A549 (cell line): ENCODE measurements around the gene SH3PXD2A. TPM values are rescaled to one million over a fixed set of nuclear protein-coding genes. Genes with fewer than 3 reads are reported as not detected.

ENCODE experiments used
- ATAC-seq, 2 experiments: fragments of 200-7000 bp in 1 of 2; fragments of >200 bp in 1 of 2; cut with Nextera tagmentation in 1 of 2; cut with Tn5 transposase in 1 of 2; 3 replicates each; pipeline versions ENCODE4 v1.8.0 to v1.9.1; 2018 to 2020; ENCODE audit warnings: mild to moderate bottlenecking in 1 of 2, moderate library complexity in 1 of 2
- CTCF ChIA-PET: fragments of 300-600 bp; sonication (Branson Sonifier 250); formaldehyde crosslinking; extraction: SDS; loops from one replicate; lab custom pipeline; 2021; ENCODE audit warnings: antibody characterized with exemption, inconsistent platforms; lab: Yijun Ruan, JAX
- POLR2A ChIA-PET: fragments of 350-600 bp; formaldehyde crosslinking; extraction: SDS; loops from one replicate; lab custom pipeline; 2021; ENCODE audit warnings: antibody characterized with exemption, inconsistent platforms; lab: Yijun Ruan, JAX
- DNase-seq, 2 experiments: peaks; one replicate each; pipeline versions ENCODE4 v3.0.0 to v3.0.0-alpha.2; 2011 to 2016; ENCODE audit warnings: low read depth in 1 of 2, low spot score in 1 of 2
- FAIRE-seq: peaks from 2 replicates; lab custom pipeline; 2011; peaks lifted over from hg19 to GRCh38; lab: Jason Lieb, UNC
- H3K27ac ChIP-seq, 2 experiments: fragments of >200 bp; sonication (Bioruptor Twin); formaldehyde crosslinking; 3 replicates each; pipeline ENCODE4 v1.5.1; 2016 to 2017
- H3K4me1 ChIP-seq: fragments of >200 bp; sonication (Bioruptor Twin); formaldehyde crosslinking; 3 replicates; pipeline ENCODE4 v1.6.1; 2016
- H3K4me2 ChIP-seq: fragments of >200 bp; sonication (Bioruptor Twin); formaldehyde crosslinking; 3 replicates; pipeline ENCODE4 v1.6.1; 2016
- H3K4me3 ChIP-seq: fragments of >200 bp; sonication (Bioruptor Twin); formaldehyde crosslinking; 3 replicates; pipeline ENCODE4 v1.5.1; 2016
- H3K9me3 ChIP-seq: fragments of >200 bp; sonication (Bioruptor Twin); formaldehyde crosslinking; 3 replicates; pipeline ENCODE4 v1.6.1; 2016
- CBX8 ChIP-seq: fragments of 200-600 bp; sonication (generic); IDR thresholded peaks from 2 replicates; pipeline ENCODE4 v1.6.1; 2016
- CHD4 ChIP-seq: fragments of 200-600 bp; sonication (generic); IDR thresholded peaks from 2 replicates; pipeline ENCODE4 v1.6.1; 2016; ENCODE audit warnings: antibody characterized with exemption, mild to moderate bottlenecking, borderline replicate concordance
- EP300 ChIP-seq, 2 experiments: fragments of >200 bp; sonication (Bioruptor Twin); formaldehyde crosslinking; IDR thresholded peaks; 2 replicates in 1 of 2; 3 replicates in 1 of 2; pipeline ENCODE4 v1.6.1; 2016 to 2017
- FOSB ChIP-seq: fragments of 250-450 bp; sonication (Bioruptor Pico); IDR thresholded peaks from 2 replicates; pipeline ENCODE4 v1.5.0; 2020; ENCODE audit warnings: mild to moderate bottlenecking, moderate library complexity
- HOXA7 ChIP-seq: fragments of 250-450 bp; sonication (Bioruptor Pico); IDR thresholded peaks from 2 replicates; pipeline ENCODE4 v1.5.0; 2020; ENCODE audit warnings: mild to moderate bottlenecking, moderate library complexity
- HOXB5 ChIP-seq: fragments of 250-450 bp; sonication (Bioruptor Pico); IDR thresholded peaks from 2 replicates; pipeline ENCODE4 v1.5.0; 2020; ENCODE audit warnings: mild to moderate bottlenecking, moderate library complexity
- JUN ChIP-seq, 2 experiments: fragments of >200 bp; sonication (Bioruptor Twin); formaldehyde crosslinking; IDR thresholded peaks; 2 replicates in 1 of 2; 3 replicates in 1 of 2; pipeline ENCODE4 v1.6.1; 2016 to 2017
- KDM5A ChIP-seq: fragments of 200-600 bp; sonication (generic); IDR thresholded peaks from 2 replicates; pipeline ENCODE4 v1.6.1; 2016; ENCODE audit warnings: antibody characterized with exemption, mild to moderate bottlenecking
- MAFK ChIP-seq: fragments of 450-650 bp; IDR thresholded peaks from 2 replicates; pipeline ENCODE4 v1.6.1; 2014; ENCODE audit not compliant: partially characterized antibody
- MAZ ChIP-seq: fragments of 150-350 bp; IDR thresholded peaks from 2 replicates; pipeline ENCODE4 v1.6.1; 2014; ENCODE audit warnings: antibody characterized with exemption, low read depth, low read length, borderline replicate concordance
- NPAS2 ChIP-seq: fragments of 250-450 bp; sonication (Bioruptor Pico); IDR thresholded peaks from 2 replicates; pipeline ENCODE4 v1.8.0; 2022; ENCODE audit warnings: mild to moderate bottlenecking, moderate library complexity, borderline replicate concordance
- POLR2AphosphoS2 ChIP-seq: conservative IDR thresholded peaks from 2 replicates; pipeline ENCODE4 v1.6.1; 2012; ENCODE audit warnings: low read length, improper control_type of control experiment, inconsistent platforms
- RAD21 ChIP-seq, 2 experiments: fragments of >200 bp in 1 of 2; sonication (Bioruptor Twin) in 1 of 2; formaldehyde crosslinking in 1 of 2; IDR thresholded peaks in 1 of 2; conservative IDR thresholded peaks in 1 of 2; 2 replicates in 1 of 2; 3 replicates in 1 of 2; pipeline ENCODE4 v1.6.1; 2012 to 2018; ENCODE audit warnings: inconsistent platforms in 1 of 2
- RFX5 ChIP-seq: fragments of 450-650 bp; IDR thresholded peaks from 2 replicates; pipeline ENCODE4 v1.7.1; 2014; ENCODE audit warnings: antibody characterized with exemption, mild to moderate bottlenecking, moderate library complexity
- SMC3 ChIP-seq: fragments of >200 bp; sonication (Bioruptor Twin); formaldehyde crosslinking; IDR thresholded peaks from 3 replicates; pipeline ENCODE4 v1.6.1; 2018; ENCODE audit warnings: inconsistent platforms
- SREBF2 ChIP-seq: fragments of 450-650 bp; IDR thresholded peaks from 2 replicates; pipeline ENCODE4 v1.6.1; 2014; ENCODE audit warnings: mild to moderate bottlenecking, moderate library complexity
- TFCP2L1 ChIP-seq: fragments of 250-450 bp; sonication (Bioruptor Pico); IDR thresholded peaks from 2 replicates; pipeline ENCODE4 v1.5.0; 2021; ENCODE audit warnings: mild to moderate bottlenecking
- ZC3H11A ChIP-seq: fragments of 450-650 bp; IDR thresholded peaks from 2 replicates; pipeline ENCODE4 v1.6.1; 2014; ENCODE audit warnings: antibody characterized with exemption, mild to moderate bottlenecking
- ZNF302 ChIP-seq: fragments of 250-450 bp; sonication (Bioruptor Pico); IDR thresholded peaks from 2 replicates; pipeline ENCODE4 v1.9.0; 2021; ENCODE audit warnings: inconsistent platforms, mild to moderate bottlenecking, moderate library complexity
- WGBS: methylation state at CpG from one replicate; pipeline ENCODE4 v1.1.6; 2017; ENCODE audit errors: missing lambda C conversion rate; 5-methylcytosine and 5-hydroxymethylcytosine counted together
- polyA plus RNA-seq, 4 experiments: library from polyadenylated mRNA; depleted of rRNA in 3 of 4; stranded (reverse); fragments of >200 nt; fragmentation: RNase III in 1 of 4; extraction: RNeasy Plus Mini Kit Qiagen cat#74134 plus additional on column Dnase treatment in 1 of 4; gene quantifications; 2 replicates in 3 of 4; 3 replicates in 1 of 4; pipeline ENCODE4 v1.2.3, GENCODE V29; 2011 to 2017
- TF ChIP-seq, protein P1 (sequence below): IDR thresholded peaks from 2 replicates; pipeline ENCODE4 v1.6.1; 2012; ENCODE audit warnings: low read depth, borderline replicate concordance
- TF ChIP-seq, protein P2 (sequence below): fragments of 150-350 bp; IDR thresholded peaks from 2 replicates; pipeline ENCODE4 v1.6.1; 2014; ENCODE audit warnings: low read depth, mild to moderate bottlenecking, low read length
- TF ChIP-seq, protein P3 (sequence below): fragments of >200 bp; sonication (Bioruptor Twin); formaldehyde crosslinking; IDR thresholded peaks from 3 replicates; pipeline ENCODE4 v1.5.1; 2016

The SH3PXD2A gene
- polyA plus RNA-seq, 2 of the 4 experiments (the other 2 are of a cell fraction) = 2.4 to 3.9 TPM

DNA sequence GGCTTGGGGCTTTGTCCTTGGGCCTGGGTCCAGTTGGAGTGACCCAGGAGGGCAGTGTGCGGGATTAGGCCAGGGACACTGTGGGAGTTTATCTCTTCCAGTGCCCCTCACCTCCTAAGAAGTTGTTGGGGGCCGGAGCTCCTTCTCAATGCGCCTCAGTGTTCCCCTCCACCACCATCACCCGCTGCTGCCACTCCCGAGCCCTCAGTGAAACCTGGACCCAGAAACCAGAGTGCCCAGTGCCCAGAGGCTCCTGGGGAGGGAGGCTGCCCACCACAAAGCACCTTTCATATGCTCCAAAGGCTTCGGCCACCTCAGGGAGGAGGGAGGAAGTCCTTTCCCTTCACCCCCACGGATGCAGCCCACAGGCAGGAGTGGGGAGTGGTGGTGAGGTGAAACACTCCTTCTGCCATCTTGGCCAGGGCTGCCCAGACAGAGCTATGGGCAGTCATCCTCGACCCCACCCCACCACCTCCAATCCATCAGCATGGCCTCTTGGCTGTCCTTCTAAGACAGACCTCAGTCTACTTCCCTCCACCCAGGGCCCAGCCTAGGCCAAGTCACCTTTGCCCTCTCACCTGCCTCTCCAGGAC is 99.0 kb downstream of the SH3PXD2A start:
- ChIA-PET CTCF (interaction anchor here (0.8 to 3.5 kb wide), 4 partner anchors 15 to 96 kb away, joined by 3 to 23 read pairs (median 6); no protein-coding TSS in a partner anchor), POLR2A (no interaction called here)
- ATAC-seq = no peak
- H3K4me1 ChIP-seq = peaks cover 47% of the 10 kb centered on the region
- no peak overlapping the region for H3K4me2 ChIP-seq
- no peak for DNase-seq
- no peak overlapping the region for H3K4me3 ChIP-seq
- TF ChIP-seq HOXB5 (no peak), HOXA7 (CRISPR knock-in tag) (no peak), POLR2AphosphoS2 (no peak), SREBF2 (no peak), JUN (IDR thresholded peaks at IDR 0.05) (no peak), FOSB (CRISPR knock-in tag) (no peak), CBX8 (no peak), NPAS2 (CRISPR knock-in tag) (no peak), KDM5A (no peak), RFX5 (no peak)
- TF ChIP-seq, protein P1, sequence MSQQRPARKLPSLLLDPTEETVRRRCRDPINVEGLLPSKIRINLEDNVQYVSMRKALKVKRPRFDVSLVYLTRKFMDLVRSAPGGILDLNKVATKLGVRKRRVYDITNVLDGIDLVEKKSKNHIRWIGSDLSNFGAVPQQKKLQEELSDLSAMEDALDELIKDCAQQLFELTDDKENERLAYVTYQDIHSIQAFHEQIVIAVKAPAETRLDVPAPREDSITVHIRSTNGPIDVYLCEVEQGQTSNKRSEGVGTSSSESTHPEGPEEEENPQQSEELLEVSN = no peak
- no peak for FAIRE-seq
- H3K9me3 ChIP-seq = peaks cover 5% of the 10 kb centered on the region; the same call in 2 of the 3 replicates
- WGBS = 96% methylated on average over 8 of the region's 8 CpGs
- peak overlapping the region; percentile 92 to 94 for H3K27ac ChIP-seq

DNA sequence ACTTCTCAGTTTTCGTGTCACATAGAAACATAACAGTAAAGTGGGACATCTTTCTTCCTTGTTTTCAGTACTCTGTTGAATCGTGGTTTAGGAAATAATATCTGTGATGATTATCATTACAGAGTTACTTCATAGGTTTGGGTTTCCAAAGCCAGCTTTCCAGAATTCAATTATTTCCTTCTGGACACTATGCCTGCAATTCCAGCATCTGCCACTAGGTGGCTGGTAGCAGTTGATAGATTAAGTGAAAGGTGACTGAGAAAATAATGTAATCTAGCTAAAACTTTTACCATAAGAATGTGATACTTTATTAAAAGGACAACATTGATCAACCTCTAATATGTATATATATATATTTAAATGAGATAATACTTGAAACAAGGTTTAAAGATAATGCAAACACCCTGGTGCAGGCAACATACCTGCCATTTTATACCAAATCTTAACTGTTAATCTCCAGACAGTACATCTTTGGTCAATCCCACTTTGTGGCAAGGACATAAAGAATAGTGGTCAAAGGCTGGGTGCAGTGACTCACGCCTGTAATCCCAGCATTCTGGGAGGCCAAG is 102.6 kb downstream of the SH3PXD2A start:
- WGBS = 60% methylated on average over 3 of the region's 3 CpGs
- DNase-seq = peak in 1 of 2 experiments; percentile 35
- Histone ChIP-seq H3K9me3 (peaks cover 5% of the 10 kb centered on the region; the same call in 2 of the 3 replicates), H3K27ac (no peak overlapping the region), H3K4me3 (no peak overlapping the region), H3K4me2 (no peak overlapping the region), H3K4me1 (peaks cover 14% of the 10 kb centered on the region)
- no peak for FAIRE-seq
- POLR2A ChIA-PET = interaction anchor here (0.6 kb wide), 1 partner anchor 18 kb away, joined by 4 read pairs; no protein-coding TSS in a partner anchor
- no peak for ATAC-seq
- TF ChIP-seq CHD4 (no peak), SMC3 (peak; percentile 34; the same call in 1 of the 3 replicates), RFX5 (no peak), ZC3H11A (no peak), RAD21 (conservative IDR thresholded peaks at IDR 0.05 in 1 of 2, IDR thresholded peaks at IDR 0.05 in 1 of 2) (peak; percentile 19 to 20; a peak in 2 of 5 replicates), EP300 (IDR thresholded peaks at IDR 0.05) (no peak), ZNF302 (no peak), MAFK (no peak), MAZ (no peak), TFCP2L1 (CRISPR knock-in tag) (no peak)
- TF ChIP-seq, protein P2, sequence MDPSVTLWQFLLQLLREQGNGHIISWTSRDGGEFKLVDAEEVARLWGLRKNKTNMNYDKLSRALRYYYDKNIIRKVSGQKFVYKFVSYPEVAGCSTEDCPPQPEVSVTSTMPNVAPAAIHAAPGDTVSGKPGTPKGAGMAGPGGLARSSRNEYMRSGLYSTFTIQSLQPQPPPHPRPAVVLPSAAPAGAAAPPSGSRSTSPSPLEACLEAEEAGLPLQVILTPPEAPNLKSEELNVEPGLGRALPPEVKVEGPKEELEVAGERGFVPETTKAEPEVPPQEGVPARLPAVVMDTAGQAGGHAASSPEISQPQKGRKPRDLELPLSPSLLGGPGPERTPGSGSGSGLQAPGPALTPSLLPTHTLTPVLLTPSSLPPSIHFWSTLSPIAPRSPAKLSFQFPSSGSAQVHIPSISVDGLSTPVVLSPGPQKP = no peak
- TF ChIP-seq, protein P3, sequence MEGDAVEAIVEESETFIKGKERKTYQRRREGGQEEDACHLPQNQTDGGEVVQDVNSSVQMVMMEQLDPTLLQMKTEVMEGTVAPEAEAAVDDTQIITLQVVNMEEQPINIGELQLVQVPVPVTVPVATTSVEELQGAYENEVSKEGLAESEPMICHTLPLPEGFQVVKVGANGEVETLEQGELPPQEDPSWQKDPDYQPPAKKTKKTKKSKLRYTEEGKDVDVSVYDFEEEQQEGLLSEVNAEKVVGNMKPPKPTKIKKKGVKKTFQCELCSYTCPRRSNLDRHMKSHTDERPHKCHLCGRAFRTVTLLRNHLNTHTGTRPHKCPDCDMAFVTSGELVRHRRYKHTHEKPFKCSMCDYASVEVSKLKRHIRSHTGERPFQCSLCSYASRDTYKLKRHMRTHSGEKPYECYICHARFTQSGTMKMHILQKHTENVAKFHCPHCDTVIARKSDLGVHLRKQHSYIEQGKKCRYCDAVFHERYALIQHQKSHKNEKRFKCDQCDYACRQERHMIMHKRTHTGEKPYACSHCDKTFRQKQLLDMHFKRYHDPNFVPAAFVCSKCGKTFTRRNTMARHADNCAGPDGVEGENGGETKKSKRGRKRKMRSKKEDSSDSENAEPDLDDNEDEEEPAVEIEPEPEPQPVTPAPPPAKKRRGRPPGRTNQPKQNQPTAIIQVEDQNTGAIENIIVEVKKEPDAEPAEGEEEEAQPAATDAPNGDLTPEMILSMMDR = peak; percentile 63
- CTCF ChIA-PET = interaction anchor here (0.6 to 6.5 kb wide), 18 partner anchors 12 to 170 kb away, joined by 3 to 39 read pairs (median 4); partner anchors contain the start of gene SH3PXD2A
